ENCODE results near the gene IARS2.

- TF ChIP-seq POLR2A (IDR thresholded peaks at IDR 0.05) = peak in 1 of 2 donors; percentile 68
- peak; percentile 63 to 94 (median 73) for TF ChIP-seq CTCF (IDR thresholded peaks at IDR 0.05)
Observed at GRCh38 chr1:220046052-220046930, 47.6 kb upstream of the IARS2 start, which contains the start of gene EPRS1.
